Neural crest cell (in vitro differentiated cells): Measurements from ENCODE around the gene ASB14. TPM values are rescaled to one million over a fixed set of nuclear protein-coding genes. Genes with fewer than 3 reads are reported as not detected.

ENCODE experiments used
- DNase-seq: peaks from one replicate; pipeline ENCODE4 v3.0.0; 2021; ENCODE audit warnings: low read depth, mixed read lengths, low spot score
- H3K27ac Mint-ChIP-seq: one replicate; pipeline ENCODE4 v1.8.0; 2021; ENCODE audit warnings: mild to moderate bottlenecking, mixed read lengths; ENCODE audit not compliant: unreplicated experiment
- H3K27me3 Mint-ChIP-seq: 2 replicates; pipeline ENCODE4 v1.8.0; 2021; ENCODE audit warnings: low read depth, mild to moderate bottlenecking, mixed read lengths
- H3K36me3 Mint-ChIP-seq: 2 replicates; pipeline ENCODE4 v1.8.0; 2021; ENCODE audit warnings: low read depth, mild to moderate bottlenecking, mixed read lengths
- H3K4me1 Mint-ChIP-seq: 2 replicates; pipeline ENCODE4 v1.8.0; 2021; ENCODE audit warnings: mixed read lengths
- H3K4me3 Mint-ChIP-seq: one replicate; pipeline ENCODE4 v1.8.0; 2021; ENCODE audit warnings: mild to moderate bottlenecking, mixed read lengths
- H3K9me3 Mint-ChIP-seq: 2 replicates; pipeline ENCODE4 v1.8.0; 2021; ENCODE audit warnings: mixed read lengths
- CTCF ChIP-seq: fragments of 200-600 bp; sonication (generic); conservative IDR thresholded peaks from 2 replicates; pipeline ENCODE4 v1.5.0; 2021; ENCODE audit warnings: antibody characterized with exemption, mild to moderate bottlenecking
- total RNA-seq: library from RNA; stranded (reverse); gene quantifications from 2 replicates; pipeline ENCODE4 v1.2.1, GENCODE V29; 2021

Gene ASB14
- total RNA-seq, 1 donor from 2014 or later = not detected

GRCh38 chr3:57274845-57275244 lies 17.6 kb downstream of the ASB14 start:
- no peak overlapping the region for H3K4me3 Mint-ChIP-seq
- no peak for TF ChIP-seq CTCF
- H3K27ac Mint-ChIP-seq = no peak overlapping the region
- no peaks in the 10 kb centered on the region for H3K9me3 Mint-ChIP-seq
- H3K27me3 Mint-ChIP-seq = no peaks in the 10 kb centered on the region
- H3K4me1 Mint-ChIP-seq = no peaks in the 10 kb centered on the region
- H3K36me3 Mint-ChIP-seq = peaks cover 14% of the 10 kb centered on the region
- no peak for DNase-seq

DNA sequence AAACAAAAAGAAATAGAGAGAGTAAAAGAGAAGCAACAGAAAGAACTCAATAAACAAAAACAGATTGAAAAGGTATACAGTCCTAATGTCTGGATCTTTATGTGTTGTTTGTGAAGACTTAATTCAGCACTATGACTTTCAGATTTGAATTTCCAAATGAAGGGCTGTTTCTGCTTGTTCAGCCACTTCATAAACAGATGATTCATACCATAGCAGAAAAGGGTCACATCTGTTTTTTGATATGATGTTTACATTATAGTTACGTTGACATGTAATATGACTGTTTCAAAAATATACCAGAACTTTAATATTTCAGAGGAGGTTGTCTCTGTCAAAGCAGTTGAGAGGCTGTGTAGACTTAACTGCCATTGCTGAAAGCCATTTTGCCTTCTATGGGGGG lies 24.1 kb downstream of the ASB14 start:
- no peak for TF ChIP-seq CTCF
- Mint-ChIP-seq H3K27me3 (no peaks in the 10 kb centered on the region), H3K9me3 (peaks cover 18% of the 10 kb centered on the region), H3K4me3 (no peak overlapping the region), H3K4me1 (no peaks in the 10 kb centered on the region), H3K27ac (no peak overlapping the region), H3K36me3 (peaks cover 43% of the 10 kb centered on the region)
- DNase-seq = no peak

GRCh38 chr3:57261929-57262328 lies 30.6 kb downstream of the ASB14 start:
- no peak for TF ChIP-seq CTCF
- Mint-ChIP-seq H3K4me3 (no peak overlapping the region), H3K4me1 (no peaks in the 10 kb centered on the region), H3K27ac (no peak overlapping the region), H3K27me3 (no peaks in the 10 kb centered on the region), H3K9me3 (peaks cover 28% of the 10 kb centered on the region), H3K36me3 (peaks cover 56% of the 10 kb centered on the region)
- no peak for DNase-seq

GRCh38 chr3:57261119-57261518 lies 31.4 kb downstream of the ASB14 start:
- Mint-ChIP-seq H3K36me3 (peaks cover 48% of the 10 kb centered on the region), H3K4me1 (no peaks in the 10 kb centered on the region), H3K4me3 (no peak overlapping the region), H3K27ac (no peak overlapping the region), H3K9me3 (peaks cover 28% of the 10 kb centered on the region), H3K27me3 (no peaks in the 10 kb centered on the region)
- no peak for TF ChIP-seq CTCF
- no peak for DNase-seq

DNA sequence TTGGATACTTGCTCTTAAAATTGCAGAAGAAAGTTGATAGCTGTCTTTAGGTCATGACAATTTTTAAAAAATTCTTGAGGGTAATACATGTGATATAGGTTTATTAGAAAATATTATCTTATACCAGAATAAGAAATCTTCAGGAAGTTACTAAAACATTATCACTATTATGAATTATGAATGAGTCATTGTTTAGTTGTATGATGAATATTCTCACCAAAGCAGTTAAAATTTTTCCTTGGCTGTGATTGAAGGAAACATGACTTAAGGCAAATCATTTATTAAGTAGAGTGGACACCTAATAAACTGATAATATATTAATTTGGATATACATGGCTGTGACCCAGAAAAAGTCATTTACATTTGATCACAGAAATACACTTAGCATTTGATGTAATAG lies 34.8 kb downstream of the ASB14 start:
- H3K4me3 Mint-ChIP-seq = no peak overlapping the region
- H3K9me3 Mint-ChIP-seq = peaks cover 7% of the 10 kb centered on the region
- H3K4me1 Mint-ChIP-seq = no peaks in the 10 kb centered on the region
- peaks cover 24% of the 10 kb centered on the region for H3K36me3 Mint-ChIP-seq
- DNase-seq = no peak
- no peak for TF ChIP-seq CTCF
- H3K27me3 Mint-ChIP-seq = no peaks in the 10 kb centered on the region
- no peak overlapping the region for H3K27ac Mint-ChIP-seq

- Mint-ChIP-seq H3K4me1 (no peaks in the 10 kb centered on the region), H3K4me3 (no peak overlapping the region), H3K27ac (no peak overlapping the region), H3K36me3 (peaks cover 17% of the 10 kb centered on the region), H3K9me3 (peaks cover 1% of the 10 kb centered on the region), H3K27me3 (no peaks in the 10 kb centered on the region)
- no peak for DNase-seq
- no peak for TF ChIP-seq CTCF
Measured at GRCh38 chr3:57256844-57257243, 35.6 kb downstream of the ASB14 start.
